ENCODE data around the gene CENPB. TPM values are rescaled to one million over a fixed set of nuclear protein-coding genes. Genes with fewer than 3 reads are reported as not detected.
"Not testable (repeated sequence)": the region's sequence is repeated elsewhere in the genome, so short reads cannot be mapped to it uniquely, and the experiment has no call there.

Gene CENPB
- total RNA-seq, 1 donor from 2014 or later: 66.2 TPM

- Histone ChIP-seq H3K36me3 (ENCODE audit: control insufficient read depth, insufficient read depth, low read length) (no peaks in the 10 kb centered on the region), H3K27me3 (ENCODE audit: control insufficient read depth, insufficient read depth, low read length) (no peaks in the 10 kb centered on the region), H3K4me3 (ENCODE audit: low read depth, low read length) (peak overlapping the region; percentile 83)
- no peak for TF ChIP-seq CTCF (IDR thresholded peaks at IDR 0.05; ENCODE audit: insufficient read depth, low read length, poor library complexity, severe bottlenecking)
- no peak for DNase-seq (ENCODE audit: low read depth)
Measured at GRCh38 chr20:3796477-3797225, 10.1 kb upstream of the CENPB start.

- TF ChIP-seq CTCF (IDR thresholded peaks at IDR 0.05; ENCODE audit: insufficient read depth, low read length, poor library complexity, severe bottlenecking): peak; percentile 34
- H3K27me3 ChIP-seq (ENCODE audit: control insufficient read depth, insufficient read depth, low read length): no peaks in the 10 kb centered on the region
- no peaks in the 10 kb centered on the region for H3K36me3 ChIP-seq (ENCODE audit: control insufficient read depth, insufficient read depth, low read length)
- H3K4me3 ChIP-seq (ENCODE audit: low read depth, low read length): peak within 1 kb of the TSS; percentile 83
- DNase-seq (ENCODE audit: low read depth): no peak
Measured at GRCh38 chr20:3795511-3796468, 9.2 kb upstream of the CENPB start, which contains the start of gene CDC25B. CDC25B (plus strand) TSS chr20:3796310; CDS start chr20:3796532, 222 bp downstream.

GRCh38 chr20:3794701-3795420, 8.3 kb upstream of the CENPB start:
- Histone ChIP-seq H3K36me3 (ENCODE audit: control insufficient read depth, insufficient read depth, low read length) (no peaks in the 10 kb centered on the region), H3K27me3 (ENCODE audit: control insufficient read depth, insufficient read depth, low read length) (no peaks in the 10 kb centered on the region), H3K4me3 (ENCODE audit: low read depth, low read length) (no peak overlapping the region)
- TF ChIP-seq CTCF (IDR thresholded peaks at IDR 0.05; ENCODE audit: insufficient read depth, low read length, poor library complexity, severe bottlenecking): no peak
- DNase-seq (ENCODE audit: low read depth): no peak

- not testable (repeated sequence) for DNase-seq (ENCODE audit: low read depth); H3K4me3 ChIP-seq (ENCODE audit: low read depth, low read length); H3K27me3 ChIP-seq (ENCODE audit: control insufficient read depth, insufficient read depth, low read length); H3K36me3 ChIP-seq (ENCODE audit: control insufficient read depth, insufficient read depth, low read length)
Measured at GRCh38 chr20:3794168-3794567, 7.6 kb upstream of the CENPB start.

- not testable (repeated sequence) for H3K27me3 ChIP-seq (ENCODE audit: control insufficient read depth, insufficient read depth, low read length); H3K4me3 ChIP-seq (ENCODE audit: low read depth, low read length); DNase-seq (ENCODE audit: low read depth); H3K36me3 ChIP-seq (ENCODE audit: control insufficient read depth, insufficient read depth, low read length)
Measured at GRCh38 chr20:3789201-3789600, 2.7 kb upstream of the CENPB start.

- no peak for DNase-seq (ENCODE audit: low read depth)
- H3K36me3 ChIP-seq (ENCODE audit: control insufficient read depth, insufficient read depth, low read length): no peaks in the 10 kb centered on the region
- no peaks in the 10 kb centered on the region for H3K27me3 ChIP-seq (ENCODE audit: control insufficient read depth, insufficient read depth, low read length)
- no peak for TF ChIP-seq CTCF (IDR thresholded peaks at IDR 0.05; ENCODE audit: insufficient read depth, low read length, poor library complexity, severe bottlenecking)
- no peak overlapping the region for H3K4me3 ChIP-seq (ENCODE audit: low read depth, low read length)
Measured at GRCh38 chr20:3788685-3789155, 2.2 kb upstream of the CENPB start.
